ENCODE measurements around the gene MED23.

Gene MED23

DNA sequence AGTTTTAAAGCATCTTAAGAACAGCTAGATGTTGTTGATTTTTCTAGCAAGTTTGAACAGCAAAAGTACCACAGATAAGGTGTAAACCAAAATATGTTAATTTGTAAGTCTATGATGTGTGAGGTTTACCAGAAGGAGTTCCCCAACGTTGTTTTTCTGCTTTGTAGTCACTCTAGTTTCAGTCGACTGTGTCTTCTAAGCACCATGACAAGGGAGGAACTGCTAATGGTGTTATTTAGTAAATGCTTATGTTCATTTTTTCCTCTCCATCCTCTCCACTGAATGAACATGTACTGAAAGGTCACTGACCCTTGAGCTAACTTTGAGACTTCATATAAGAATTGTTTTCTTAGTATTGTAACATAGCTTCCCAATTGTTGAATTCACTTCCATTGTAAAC, 12.1 kb upstream of the MED23 start:
- no peak for DNase-seq (ENCODE audit: low read depth in 2 of 2)

DNA sequence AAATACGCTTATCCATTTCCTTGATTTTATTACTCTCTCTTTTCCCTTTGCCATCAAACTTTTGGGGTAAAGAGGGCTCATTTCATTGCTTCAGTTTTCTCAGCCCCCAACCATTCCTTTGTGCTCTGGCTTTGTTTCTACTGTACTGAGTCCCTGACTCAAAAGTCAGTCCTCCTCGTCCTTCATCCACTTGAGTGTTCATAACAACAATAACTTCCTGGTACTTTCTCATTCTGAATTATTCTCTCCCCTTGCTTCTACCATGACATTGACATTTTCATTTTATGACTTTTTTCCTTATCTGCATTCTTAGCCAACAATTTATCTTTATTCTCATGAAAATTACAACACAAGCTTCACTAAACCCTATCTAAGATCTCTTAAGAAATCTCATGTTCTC, 10.0 kb upstream of the MED23 start:
- no peak for DNase-seq (ENCODE audit: low read depth in 2 of 2)

GRCh38 chr6:131636880-131637792, 9.1 kb upstream of the MED23 start, which contains the start of gene ENPP3:
Gene ENPP3, plus strand, starts transcription at chr6:131637302. Its CDS starts 83 bp downstream, at chr6:131637385.
- no peak for DNase-seq (ENCODE audit: low read depth in 2 of 2)

DNA sequence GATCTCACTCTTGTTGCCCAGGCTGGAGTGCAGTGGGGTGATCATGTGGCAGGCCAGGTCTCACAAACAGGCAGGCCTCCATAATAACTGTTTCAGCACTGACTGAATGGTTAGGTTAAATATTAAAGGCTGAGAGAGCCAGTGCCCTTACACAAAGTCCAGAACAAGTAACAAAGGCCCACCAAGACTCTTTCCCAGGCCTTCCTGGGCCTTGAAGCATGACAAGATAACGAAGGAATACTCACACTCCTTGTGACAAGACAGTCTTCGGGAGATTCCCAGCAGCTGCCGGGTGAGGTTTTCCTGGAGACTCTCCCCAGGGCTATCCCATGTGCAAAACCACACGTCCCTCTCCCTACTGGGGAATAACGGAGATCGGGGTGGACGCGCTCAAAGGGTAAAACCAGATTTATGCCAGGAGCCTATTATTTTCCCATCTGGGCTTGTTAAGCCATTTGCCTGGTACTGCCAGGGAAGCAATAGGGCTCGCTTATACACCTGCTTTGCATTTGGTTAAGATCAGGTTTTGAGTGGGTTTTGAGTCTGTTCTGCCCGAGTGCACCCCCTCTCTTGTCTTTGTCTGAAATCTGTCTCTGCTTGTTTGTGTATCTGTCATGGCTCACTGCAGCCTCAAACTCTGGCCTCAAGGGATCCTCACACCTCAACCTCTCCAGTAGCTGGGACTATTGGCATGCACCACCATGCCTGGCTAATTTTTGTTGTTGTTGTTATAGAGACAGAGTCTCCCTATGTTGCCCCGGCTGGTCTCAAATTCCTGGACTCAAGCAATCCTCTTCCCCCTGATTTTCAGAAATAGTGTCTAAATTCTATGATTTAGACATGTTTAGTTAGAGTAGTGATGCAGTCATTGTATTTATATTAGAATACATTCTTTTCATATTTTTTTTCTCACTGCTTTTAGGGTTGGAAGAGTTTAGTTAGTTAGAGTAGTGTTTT, 7.6 kb upstream of the MED23 start:
- DNase-seq (ENCODE audit: low read depth in 2 of 2) = no peak

DNA sequence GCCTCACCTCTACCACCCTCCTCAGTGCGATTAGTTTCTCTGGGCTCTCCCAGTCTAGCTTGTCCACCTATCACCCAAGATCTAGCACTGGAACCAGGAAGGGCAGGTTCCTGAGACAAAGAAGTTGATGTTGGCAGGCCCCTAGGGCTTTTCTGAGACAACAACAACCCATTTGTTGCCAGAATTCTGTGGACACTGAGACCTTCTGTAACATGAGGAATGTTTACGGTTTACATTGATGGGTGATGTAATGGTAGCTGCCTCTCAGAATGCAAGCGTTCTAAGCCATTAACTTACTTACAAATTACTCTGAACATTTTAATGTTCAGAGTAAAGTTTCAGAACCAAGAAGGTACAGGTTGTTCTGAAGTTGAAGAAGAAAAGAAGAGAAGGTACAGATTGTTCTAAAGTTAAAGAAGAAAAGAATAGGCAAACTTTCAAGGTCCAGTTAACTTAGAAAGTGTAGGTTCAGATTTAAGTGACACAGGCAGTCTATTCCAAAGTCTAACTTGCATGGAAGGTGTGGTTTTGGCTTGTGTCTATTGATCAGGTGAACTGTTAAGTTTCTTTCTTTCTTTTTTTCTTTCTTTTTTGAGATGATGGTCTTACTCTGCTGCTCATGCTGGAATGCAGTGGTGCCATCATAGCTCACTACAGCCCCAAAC, 3.7 kb upstream of the MED23 start:
- no peak for DNase-seq (ENCODE audit: low read depth in 2 of 2)

GRCh38 chr6:131629651-131630050, 1.6 kb upstream of the MED23 start:
- no peak for DNase-seq (ENCODE audit: low read depth in 2 of 2)

- DNase-seq (ENCODE audit: low read depth in 2 of 2) = no peak
Measured at GRCh38 chr6:131628726-131629125, 684 bp upstream of the MED23 start.

DNA sequence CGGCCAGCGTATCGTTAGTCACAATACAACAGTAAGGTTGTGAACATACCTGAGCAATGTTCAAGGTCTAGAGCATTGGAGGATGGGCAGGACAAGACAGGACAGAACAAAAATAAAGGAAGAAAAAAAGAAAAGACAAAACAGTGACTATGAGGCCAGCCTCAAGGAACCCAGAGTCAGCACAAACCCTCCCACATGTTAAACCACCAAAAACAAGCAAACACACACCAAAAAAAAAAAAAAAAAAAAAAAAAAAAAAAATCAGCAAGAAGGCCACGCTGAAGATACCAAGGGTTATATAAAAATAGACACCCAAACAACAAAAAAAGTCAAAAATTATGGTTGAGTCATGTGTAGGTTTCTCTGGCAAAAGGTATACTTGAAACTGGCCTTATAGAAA, 12.8 kb downstream of the MED23 start:
- DNase-seq (ENCODE audit: low read depth in 2 of 2) = no peak

DNA sequence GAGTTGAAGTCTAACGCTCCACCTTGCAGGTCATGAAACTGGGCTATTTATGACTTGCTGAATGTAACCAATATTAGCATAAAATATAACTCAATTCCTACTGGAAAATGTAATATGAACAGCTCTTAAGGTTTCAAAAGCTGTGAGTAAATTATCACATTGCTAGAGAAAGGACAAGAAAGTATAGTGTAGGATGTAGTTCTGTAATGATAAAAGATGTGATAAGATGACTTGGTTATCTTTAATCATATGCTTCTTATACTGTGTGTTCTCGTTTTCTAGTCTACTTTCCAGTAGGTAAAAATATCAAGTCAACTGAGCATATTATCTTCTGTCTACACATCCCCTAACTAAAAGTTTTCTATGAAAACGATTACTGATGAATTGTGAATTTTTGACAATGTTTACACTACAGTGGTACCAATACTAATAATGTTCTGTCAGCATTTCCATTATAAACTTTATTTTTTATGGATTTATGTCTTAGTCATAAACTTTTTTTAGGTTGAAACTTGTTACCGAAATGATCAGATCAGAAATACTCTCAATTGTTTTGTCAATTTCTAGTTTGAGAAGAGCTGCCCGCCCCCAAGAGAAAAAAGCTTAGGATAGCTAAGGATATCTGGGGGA, 14.6 kb downstream of the MED23 start:
- no peak for DNase-seq (ENCODE audit: low read depth in 2 of 2)

DNA sequence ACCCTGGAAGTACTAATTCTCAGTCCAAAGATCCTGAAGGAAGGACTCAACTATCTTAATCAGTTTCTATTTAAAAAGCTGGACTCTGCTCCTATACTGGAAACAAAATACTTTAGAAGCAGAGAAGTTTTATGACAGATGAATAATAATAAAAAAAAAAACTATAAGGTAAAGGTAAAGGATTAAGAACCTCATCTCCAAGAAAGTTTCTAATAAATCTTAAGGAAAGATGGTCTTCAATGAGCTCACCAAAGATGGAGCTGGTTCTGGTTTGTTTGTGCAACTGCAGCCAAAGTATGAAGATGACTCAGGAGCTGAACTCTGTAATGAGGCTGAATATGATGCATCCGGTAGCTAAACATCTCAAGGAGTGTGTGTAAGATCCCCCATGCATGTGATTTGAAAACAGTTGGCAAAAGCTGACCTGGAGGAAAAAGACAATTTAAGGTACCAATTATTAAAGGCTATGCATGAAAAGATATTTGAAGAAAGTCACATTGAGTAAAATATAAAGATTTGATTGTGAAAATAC, 25.2 kb downstream of the MED23 start:
- no peak for DNase-seq (ENCODE audit: low read depth in 2 of 2)

DNA sequence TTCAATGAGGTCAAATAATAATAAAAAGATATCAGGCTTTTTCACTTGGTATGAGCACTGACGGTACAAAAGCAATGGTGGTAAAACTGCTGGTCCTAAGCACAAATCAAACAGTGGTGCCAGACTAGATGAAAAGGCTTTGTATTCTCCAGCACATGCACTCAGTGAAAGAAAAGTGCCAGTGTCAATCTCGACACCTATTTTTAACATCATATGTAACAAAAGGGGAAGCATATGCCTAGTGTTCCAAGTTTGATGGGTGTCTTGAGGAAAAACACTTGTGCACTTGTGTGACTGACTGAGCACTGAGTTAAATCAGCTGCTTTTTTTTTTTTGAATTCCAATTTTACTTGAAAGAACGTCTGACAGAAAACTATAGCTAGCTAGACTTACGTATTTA, 27.3 kb downstream of the MED23 start:
- DNase-seq (ENCODE audit: low read depth in 2 of 2) = no peak

GRCh38 chr6:131597446-131597845, 30.6 kb downstream of the MED23 start:
- no peak for DNase-seq (ENCODE audit: low read depth in 2 of 2)

DNA sequence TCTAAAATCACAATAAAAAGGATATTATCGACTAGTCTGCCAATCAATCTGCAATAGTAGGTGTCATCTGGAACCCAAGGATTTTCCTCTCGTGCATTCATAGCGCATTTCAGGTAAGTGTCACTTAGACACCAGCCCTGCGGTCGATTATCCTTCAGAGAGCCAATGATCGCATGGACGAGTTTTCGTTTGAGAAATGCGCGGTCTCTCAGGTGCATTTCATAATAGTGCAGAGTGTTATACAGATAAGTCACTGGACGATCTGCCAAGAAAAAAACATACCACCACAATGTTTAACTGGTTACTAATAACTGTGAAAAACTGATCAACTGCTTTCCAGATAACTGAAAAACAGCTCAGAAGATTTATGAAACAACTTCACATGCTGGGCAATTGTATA, 34.0 kb downstream of the MED23 start:
- no peak for DNase-seq (ENCODE audit: low read depth in 2 of 2)

GRCh38 chr6:131592935-131593334, 35.1 kb downstream of the MED23 start:
- DNase-seq (ENCODE audit: low read depth in 2 of 2) = no peak

DNA sequence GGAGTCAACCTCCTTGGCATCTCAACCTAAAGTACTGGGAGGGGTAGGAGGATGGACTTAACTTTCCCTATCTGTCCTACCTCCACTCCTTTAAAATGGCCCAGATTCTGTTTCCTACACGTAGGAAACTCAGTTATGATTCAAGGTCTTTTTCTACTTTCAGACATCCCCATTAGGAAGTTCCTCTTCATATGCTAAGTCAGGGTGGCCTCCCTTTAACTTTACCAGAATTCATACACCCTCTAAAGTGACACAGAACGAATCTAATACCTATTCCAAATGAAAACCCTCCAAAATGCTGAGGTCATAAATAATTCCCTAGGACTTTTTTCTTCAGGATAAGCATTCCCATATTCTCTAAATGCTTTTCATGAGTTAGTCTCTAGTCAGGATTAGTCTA, 39.4 kb downstream of the MED23 start:
- DNase-seq (ENCODE audit: low read depth in 2 of 2) = no peak

GRCh38 chr6:131587909-131588308, 40.1 kb downstream of the MED23 start:
- DNase-seq (ENCODE audit: low read depth in 2 of 2) = no peak

DNA sequence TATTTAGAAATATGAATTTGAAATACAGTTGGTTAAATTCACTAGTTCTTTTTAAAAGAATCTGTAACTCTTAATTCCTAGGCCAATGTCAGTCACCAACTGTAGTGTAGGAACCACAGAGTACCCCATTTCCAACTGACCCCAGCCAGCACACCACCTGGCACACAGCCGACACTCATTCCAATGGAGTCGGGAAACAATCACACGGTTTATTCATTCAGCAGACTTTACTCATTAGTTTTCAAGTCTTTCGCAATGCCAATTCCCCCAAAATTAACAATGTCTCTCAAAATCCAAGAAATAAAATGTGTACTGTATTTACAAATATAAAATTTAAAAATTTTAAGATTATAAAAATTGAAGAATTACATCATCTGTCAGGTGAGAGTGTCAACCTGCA, 41.5 kb downstream of the MED23 start:
- DNase-seq (ENCODE audit: low read depth in 2 of 2) = no peak

DNA sequence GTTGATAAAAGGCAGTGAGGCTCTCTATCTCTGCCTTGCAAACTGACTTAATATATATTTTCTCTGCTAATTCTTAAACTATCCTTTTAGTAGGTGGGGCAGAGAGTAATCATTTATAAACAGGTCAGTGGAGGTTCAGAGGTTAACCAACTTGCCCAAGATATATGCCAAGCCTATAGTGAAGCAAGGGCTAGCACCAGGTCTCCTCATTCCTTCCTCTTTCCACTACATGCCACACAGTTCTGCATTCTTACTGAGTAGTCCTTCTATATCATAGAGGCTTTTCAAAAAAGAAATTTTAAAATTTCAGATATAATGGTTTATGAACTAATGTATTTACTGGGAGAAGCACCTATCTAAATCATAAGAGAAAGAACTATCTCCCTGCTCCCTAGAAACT, 46.5 kb downstream of the MED23 start:
- no peak for DNase-seq (ENCODE audit: low read depth in 2 of 2)

GRCh38 chr6:131575834-131576478, 52.1 kb downstream of the MED23 start:
- DNase-seq (ENCODE audit: low read depth in 2 of 2) = no peak

DNA sequence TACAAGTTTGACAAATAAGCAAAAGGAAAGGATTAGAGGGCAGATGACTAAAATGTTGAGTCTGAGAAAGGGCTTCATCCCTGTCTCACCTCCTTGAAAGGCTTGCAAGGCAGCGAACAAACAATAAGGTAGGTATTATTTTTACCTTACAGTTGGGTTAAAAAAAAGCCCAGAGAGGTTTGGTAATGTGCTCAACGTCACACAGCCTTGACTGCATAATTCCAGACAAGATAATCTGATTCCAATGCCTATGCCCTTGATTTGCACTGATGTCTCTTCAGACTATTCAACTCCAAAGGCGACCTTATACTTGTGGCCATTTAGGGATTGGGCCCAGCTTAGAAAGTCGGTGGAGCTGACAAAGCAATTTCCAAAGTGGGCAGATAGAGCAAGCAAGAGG, 53.4 kb downstream of the MED23 start:
- DNase-seq (ENCODE audit: low read depth in 2 of 2) = no peak

GRCh38 chr6:131574133-131574532, 53.9 kb downstream of the MED23 start:
- no peak for DNase-seq (ENCODE audit: low read depth in 2 of 2)
